Glutamatergic neuron (in vitro differentiated cells): ENCODE results near the gene MT2A. TPM values are rescaled to one million over a fixed set of nuclear protein-coding genes. Genes with fewer than 3 reads are reported as not detected.

Experiments
- DNase-seq: peaks from one replicate; pipeline ENCODE4 v3.0.0; 2022
- H3K27ac Mint-ChIP-seq: one replicate; pipeline ENCODE4 v1.8.0; 2020; ENCODE audit warnings: mild to moderate bottlenecking, mixed read lengths, inconsistent platforms; ENCODE audit not compliant: unreplicated experiment
- H3K27me3 Mint-ChIP-seq: one replicate; pipeline ENCODE4 v1.8.0; 2020; ENCODE audit warnings: mild to moderate bottlenecking, moderate library complexity, mixed read lengths, inconsistent platforms; ENCODE audit not compliant: unreplicated experiment
- H3K36me3 Mint-ChIP-seq: one replicate; pipeline ENCODE4 v1.8.0; 2020; ENCODE audit warnings: mild to moderate bottlenecking, mixed read lengths, inconsistent platforms; ENCODE audit not compliant: unreplicated experiment
- H3K4me1 Mint-ChIP-seq: one replicate; pipeline ENCODE4 v1.8.0; 2020; ENCODE audit warnings: mild to moderate bottlenecking, low read depth, mixed read lengths, inconsistent platforms; ENCODE audit not compliant: unreplicated experiment
- H3K4me3 Mint-ChIP-seq: one replicate; pipeline ENCODE4 v1.8.0; 2020; ENCODE audit warnings: mild to moderate bottlenecking, mixed read lengths, inconsistent platforms; ENCODE audit not compliant: unreplicated experiment
- H3K9me3 Mint-ChIP-seq: one replicate; pipeline ENCODE4 v1.8.0; 2020; ENCODE audit warnings: mild to moderate bottlenecking, moderate library complexity, mixed read lengths, inconsistent platforms; ENCODE audit not compliant: unreplicated experiment
- total RNA-seq: library from RNA; stranded (reverse); fragmentation: NEBNext Ultra II Directional; extraction: Animal tissue kit (Norgen Biotek cat#: 25700); gene quantifications from one replicate; pipeline ENCODE4 v1.2.1, GENCODE V29; 2021; ENCODE audit not compliant: unreplicated experiment
- TF ChIP-seq, protein P1 (sequence below): fragments of 200-600 bp; sonication (generic); IDR thresholded peaks from one replicate; pipeline ENCODE4 v1.5.0; 2021; ENCODE audit not compliant: partially characterized antibody, unreplicated experiment

The MT2A gene
- total RNA-seq, 1 donor from 2014 or later = not detected

DNA sequence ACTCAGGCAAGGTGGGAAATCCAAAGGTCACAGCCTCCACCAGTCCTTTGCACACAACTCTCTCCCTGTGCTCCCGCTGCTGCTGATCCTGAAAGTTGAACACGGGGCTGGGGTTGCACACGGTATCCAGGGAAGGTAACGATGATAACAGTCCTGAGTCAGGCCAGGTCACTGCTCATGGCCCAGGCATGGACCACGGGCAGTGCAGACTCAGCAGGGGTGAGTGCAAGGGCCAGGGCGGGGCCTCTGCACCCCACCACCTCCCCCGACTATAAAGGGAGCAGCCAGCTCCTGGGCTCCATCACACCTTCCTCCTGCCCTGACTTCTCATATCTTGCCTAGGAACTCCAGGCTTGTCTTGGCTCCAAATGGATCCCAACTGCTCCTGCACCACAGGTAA, 43.2 kb downstream of the MT2A start, which contains the start of gene MT1B:
MT1B (plus strand) TSS at position 301 of the 400 bp plus-strand sequence; CDS start at position 369, 68 bp downstream.
- Mint-ChIP-seq H3K27me3 (peaks cover 4% of the 10 kb centered on the region), H3K4me1 (no peaks in the 10 kb centered on the region), H3K36me3 (no peaks in the 10 kb centered on the region), H3K4me3 (no peak within 1 kb of the TSS), H3K9me3 (peaks cover 5% of the 10 kb centered on the region), H3K27ac (no peak within 1 kb of the TSS)
- TF ChIP-seq, protein P1, sequence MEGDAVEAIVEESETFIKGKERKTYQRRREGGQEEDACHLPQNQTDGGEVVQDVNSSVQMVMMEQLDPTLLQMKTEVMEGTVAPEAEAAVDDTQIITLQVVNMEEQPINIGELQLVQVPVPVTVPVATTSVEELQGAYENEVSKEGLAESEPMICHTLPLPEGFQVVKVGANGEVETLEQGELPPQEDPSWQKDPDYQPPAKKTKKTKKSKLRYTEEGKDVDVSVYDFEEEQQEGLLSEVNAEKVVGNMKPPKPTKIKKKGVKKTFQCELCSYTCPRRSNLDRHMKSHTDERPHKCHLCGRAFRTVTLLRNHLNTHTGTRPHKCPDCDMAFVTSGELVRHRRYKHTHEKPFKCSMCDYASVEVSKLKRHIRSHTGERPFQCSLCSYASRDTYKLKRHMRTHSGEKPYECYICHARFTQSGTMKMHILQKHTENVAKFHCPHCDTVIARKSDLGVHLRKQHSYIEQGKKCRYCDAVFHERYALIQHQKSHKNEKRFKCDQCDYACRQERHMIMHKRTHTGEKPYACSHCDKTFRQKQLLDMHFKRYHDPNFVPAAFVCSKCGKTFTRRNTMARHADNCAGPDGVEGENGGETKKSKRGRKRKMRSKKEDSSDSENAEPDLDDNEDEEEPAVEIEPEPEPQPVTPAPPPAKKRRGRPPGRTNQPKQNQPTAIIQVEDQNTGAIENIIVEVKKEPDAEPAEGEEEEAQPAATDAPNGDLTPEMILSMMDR = no peak
- DNase-seq = no peak

DNA sequence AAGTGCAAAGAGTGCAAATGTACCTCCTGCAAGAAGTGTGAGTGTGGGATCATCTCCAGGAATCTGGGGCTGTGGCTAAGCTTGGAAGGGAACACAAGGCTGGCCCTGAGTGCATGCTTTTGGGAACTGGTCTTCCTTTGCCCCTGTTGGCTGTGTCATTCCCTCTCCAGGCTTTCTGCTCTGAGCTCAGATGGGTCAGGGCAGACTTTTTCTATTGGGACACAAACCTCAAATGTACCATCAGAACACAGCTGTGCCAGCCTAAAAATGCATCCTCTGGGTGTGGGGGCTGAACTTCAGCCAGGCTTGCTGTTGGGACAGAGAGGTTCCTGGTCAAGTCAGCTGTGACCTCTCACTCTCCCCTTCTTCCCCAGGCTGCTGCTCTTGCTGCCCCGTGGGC, 44.2 kb downstream of the MT2A start:
- H3K4me3 Mint-ChIP-seq = no peak overlapping the region
- H3K27ac Mint-ChIP-seq = no peak overlapping the region
- TF ChIP-seq, protein P1 = no peak
- peaks cover 8% of the 10 kb centered on the region for H3K27me3 Mint-ChIP-seq
- peaks cover 5% of the 10 kb centered on the region for H3K9me3 Mint-ChIP-seq
- no peaks in the 10 kb centered on the region for H3K36me3 Mint-ChIP-seq
- DNase-seq = no peak
- H3K4me1 Mint-ChIP-seq = no peaks in the 10 kb centered on the region

DNA sequence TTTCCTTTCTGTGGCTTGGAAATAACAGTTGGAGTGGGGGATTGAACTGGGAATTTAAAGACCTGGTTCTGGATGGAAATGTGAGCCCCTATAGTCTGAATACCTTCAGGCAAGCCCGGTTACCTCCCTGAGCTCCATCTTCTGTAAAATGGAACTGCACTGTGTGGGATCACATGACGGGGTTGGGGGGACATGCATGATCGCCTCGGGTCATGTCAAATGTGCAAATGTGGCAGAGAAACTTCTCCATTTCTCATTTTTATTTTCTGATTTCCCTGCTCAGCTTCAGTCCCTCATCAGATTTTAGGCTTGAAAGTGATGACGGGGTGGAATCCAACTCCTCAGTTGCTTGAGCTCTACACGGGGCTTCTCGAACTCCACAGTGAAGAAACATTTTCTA, 44.8 kb downstream of the MT2A start:
- TF ChIP-seq, protein P1 = no peak
- Mint-ChIP-seq H3K4me3 (no peak overlapping the region), H3K27ac (no peak overlapping the region), H3K27me3 (peaks cover 12% of the 10 kb centered on the region), H3K9me3 (peaks cover 7% of the 10 kb centered on the region), H3K36me3 (no peaks in the 10 kb centered on the region), H3K4me1 (no peaks in the 10 kb centered on the region)
- no peak for DNase-seq

DNA sequence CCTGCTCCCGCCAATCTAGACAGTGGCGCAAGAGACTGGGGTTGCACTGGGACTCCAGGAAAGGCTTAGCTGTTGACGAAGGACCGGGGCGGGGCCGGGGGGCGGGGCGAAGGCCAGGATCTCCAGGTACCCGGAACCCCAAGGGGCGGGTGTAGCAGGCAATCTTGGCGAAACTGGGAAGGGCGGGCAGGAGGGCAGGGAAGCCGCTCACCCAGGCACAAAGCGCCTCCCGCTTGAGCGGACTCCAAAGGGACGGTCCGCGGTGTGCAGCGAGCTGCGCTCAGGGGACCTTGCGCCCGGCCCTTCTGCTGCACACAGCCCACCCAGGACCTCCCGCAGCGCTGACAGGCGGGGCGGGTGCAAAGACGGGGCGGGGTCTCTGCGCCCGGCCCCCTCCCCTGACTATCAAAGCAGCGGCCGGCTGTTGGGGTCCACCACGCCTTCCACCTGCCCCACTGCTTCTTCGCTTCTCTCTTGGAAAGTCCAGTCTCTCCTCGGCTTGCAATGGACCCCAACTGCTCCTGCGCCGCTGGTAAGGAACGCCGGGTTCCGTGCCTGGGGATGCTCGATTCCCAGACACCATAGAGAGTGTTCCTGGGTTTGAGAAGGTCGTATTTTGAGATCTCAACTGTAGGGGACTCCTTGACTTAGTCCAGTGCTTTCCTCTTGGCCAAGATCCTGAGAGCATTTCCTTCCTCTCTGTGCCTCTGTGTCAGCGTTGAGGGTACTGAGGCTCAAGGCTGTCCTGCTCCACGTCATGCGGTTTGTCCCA, 49.4 kb downstream of the MT2A start, which contains the start of gene MT1F:
MT1F (plus strand) TSS at position 405 of the 772 bp plus-strand sequence; CDS start at position 505, 100 bp downstream.
- Mint-ChIP-seq H3K9me3 (peaks cover 9% of the 10 kb centered on the region), H3K27me3 (peaks cover 28% of the 10 kb centered on the region), H3K4me3 (peak within 1 kb of the TSS; percentile 98), H3K36me3 (peaks cover 3% of the 10 kb centered on the region), H3K27ac (no peak within 1 kb of the TSS), H3K4me1 (no peaks in the 10 kb centered on the region)
- peak; percentile 68 for DNase-seq
- TF ChIP-seq, protein P1 = no peak

DNA sequence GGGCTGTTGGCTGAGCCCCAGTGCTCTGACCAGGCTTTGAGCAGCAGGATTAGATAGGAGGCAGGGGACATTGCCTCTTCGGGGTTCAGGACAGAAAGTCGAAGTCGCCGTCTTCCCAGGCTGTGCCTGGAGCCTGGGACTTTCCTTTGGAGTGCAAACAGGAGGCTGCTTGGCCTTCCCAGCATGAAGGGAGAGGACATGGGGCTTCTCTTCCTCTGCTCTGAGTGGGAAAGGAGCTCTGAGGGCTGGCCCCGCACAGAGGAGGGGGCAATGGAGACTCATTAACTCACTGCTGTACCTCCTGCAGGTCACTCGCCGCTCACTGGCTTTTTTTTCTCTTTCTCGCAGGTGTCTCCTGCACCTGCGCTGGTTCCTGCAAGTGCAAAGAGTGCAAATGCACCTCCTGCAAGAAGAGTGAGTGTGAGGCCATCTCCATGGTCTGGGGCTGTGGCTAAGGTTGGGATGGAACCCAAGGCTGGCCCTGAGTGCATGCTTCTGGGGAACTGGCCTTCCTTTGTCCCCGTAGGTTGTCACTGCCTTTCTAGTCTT, 50.0 kb downstream of the MT2A start:
- Mint-ChIP-seq H3K27me3 (peaks cover 28% of the 10 kb centered on the region), H3K36me3 (peaks cover 3% of the 10 kb centered on the region), H3K27ac (no peak overlapping the region), H3K9me3 (peaks cover 8% of the 10 kb centered on the region), H3K4me1 (no peaks in the 10 kb centered on the region), H3K4me3 (peak overlapping the region; percentile 98)
- no peak for DNase-seq
- TF ChIP-seq, protein P1 = no peak
